ENCODE data around the gene MAPKAPK2. TPM values are rescaled to one million over a fixed set of nuclear protein-coding genes. Genes with fewer than 3 reads are reported as not detected.

MAPKAPK2 gene
- total RNA-seq, 2 donors from 2014 or later, result 27.1 to 67.0 TPM

DNA sequence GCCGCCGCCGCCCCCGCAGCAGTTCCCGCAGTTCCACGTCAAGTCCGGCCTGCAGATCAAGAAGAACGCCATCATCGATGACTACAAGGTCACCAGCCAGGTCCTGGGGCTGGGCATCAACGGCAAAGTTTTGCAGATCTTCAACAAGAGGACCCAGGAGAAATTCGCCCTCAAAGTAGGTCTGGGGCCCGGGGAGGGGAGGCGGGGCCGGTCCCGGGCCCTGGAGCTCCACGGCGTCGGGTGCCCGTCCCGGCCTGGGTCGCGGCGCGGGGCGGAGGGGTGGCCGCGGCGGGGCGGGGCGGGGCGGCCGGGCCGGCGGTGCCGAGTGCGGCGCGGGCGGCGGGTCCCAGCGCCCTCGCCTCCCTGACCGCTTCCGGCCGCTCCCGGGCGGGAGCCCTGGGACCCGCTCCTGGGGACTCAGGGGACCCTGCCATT, 646 bp downstream of the MAPKAPK2 start:
- Histone ChIP-seq H3K27ac (peak overlapping the region; percentile 92), H3K4me3 (peak overlapping the region; percentile 66 to 87), H3K27me3 (replicated peaks; ENCODE audit: insufficient read depth) (no peaks in the 10 kb centered on the region), H3K36me3 (no peaks in the 10 kb centered on the region), H3K9me3 (no peaks in the 10 kb centered on the region), H3K4me1 (replicated peaks) (no peaks in the 10 kb centered on the region)
- intact Hi-C loops (cut with DNase I), result loop anchor here (5.0 kb wide), 1 partner anchor 37 kb away; no protein-coding TSS in a partner anchor
- no peak for DNase-seq (ENCODE audit: low spot score)
- WGBS, result under 1% methylated on average over 21 of the region's 48 CpGs
- TF ChIP-seq, protein P1, sequence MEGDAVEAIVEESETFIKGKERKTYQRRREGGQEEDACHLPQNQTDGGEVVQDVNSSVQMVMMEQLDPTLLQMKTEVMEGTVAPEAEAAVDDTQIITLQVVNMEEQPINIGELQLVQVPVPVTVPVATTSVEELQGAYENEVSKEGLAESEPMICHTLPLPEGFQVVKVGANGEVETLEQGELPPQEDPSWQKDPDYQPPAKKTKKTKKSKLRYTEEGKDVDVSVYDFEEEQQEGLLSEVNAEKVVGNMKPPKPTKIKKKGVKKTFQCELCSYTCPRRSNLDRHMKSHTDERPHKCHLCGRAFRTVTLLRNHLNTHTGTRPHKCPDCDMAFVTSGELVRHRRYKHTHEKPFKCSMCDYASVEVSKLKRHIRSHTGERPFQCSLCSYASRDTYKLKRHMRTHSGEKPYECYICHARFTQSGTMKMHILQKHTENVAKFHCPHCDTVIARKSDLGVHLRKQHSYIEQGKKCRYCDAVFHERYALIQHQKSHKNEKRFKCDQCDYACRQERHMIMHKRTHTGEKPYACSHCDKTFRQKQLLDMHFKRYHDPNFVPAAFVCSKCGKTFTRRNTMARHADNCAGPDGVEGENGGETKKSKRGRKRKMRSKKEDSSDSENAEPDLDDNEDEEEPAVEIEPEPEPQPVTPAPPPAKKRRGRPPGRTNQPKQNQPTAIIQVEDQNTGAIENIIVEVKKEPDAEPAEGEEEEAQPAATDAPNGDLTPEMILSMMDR (IDR thresholded peaks at IDR 0.05), result no peak
- TF ChIP-seq POLR2A (IDR thresholded peaks at IDR 0.05), result no peak
- no peak for TF ChIP-seq POLR2AphosphoS5 (IDR thresholded peaks at IDR 0.05)

DNA sequence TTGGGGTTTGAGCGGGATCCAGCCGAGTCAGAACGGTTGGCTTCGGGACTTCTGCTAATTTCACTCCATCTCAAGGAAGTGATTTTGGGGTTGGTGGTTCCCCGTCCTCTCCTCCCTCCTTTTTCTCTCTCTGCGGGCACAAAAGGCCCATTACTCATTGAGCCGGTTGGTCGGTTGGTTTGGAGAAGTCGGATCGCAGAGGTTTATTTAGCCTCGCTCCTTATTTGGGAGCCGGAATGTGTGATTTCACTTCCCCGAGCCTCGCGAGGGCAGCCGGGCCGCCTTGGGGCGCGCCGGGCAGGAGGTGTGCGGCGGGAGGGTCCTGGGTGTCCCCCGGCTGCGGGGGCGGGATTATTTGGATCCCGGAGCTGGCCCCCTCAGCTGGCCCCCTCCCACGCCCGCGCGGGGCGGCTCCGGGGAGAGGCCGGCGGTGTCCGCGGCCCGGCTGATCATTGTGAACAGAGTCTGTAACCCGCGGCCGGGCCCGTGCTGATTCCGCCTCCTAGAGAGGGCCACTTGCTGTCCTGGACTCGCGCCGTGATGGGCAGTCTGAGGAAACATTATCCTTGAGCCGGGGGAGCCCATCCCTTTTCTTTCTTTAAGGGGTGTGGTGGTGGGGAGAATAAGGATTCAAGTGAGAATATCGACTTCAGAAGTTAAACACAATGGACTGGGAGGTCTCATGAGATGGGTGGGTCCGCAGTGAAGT, 1.2 kb downstream of the MAPKAPK2 start:
- Histone ChIP-seq H3K27ac (peak overlapping the region; percentile 92), H3K36me3 (no peaks in the 10 kb centered on the region), H3K27me3 (replicated peaks; ENCODE audit: insufficient read depth) (no peaks in the 10 kb centered on the region), H3K4me1 (replicated peaks) (no peaks in the 10 kb centered on the region), H3K4me3 (peak overlapping the region; percentile 66 to 87), H3K9me3 (no peaks in the 10 kb centered on the region)
- TF ChIP-seq, protein P1 (IDR thresholded peaks at IDR 0.05), result no peak
- TF ChIP-seq POLR2A (IDR thresholded peaks at IDR 0.05), result peak; percentile 73
- TF ChIP-seq POLR2AphosphoS5 (IDR thresholded peaks at IDR 0.05), result peak; percentile 64
- DNase-seq (ENCODE audit: low spot score), result peak; percentile 64
- intact Hi-C loops (cut with DNase I), result loop anchor here (5.0 kb wide), 1 partner anchor 36 kb away; no protein-coding TSS in a partner anchor
- WGBS, result under 1% methylated on average over 44 of the region's 48 CpGs

GRCh38 chr1:206686478-206687249, 2.0 kb downstream of the MAPKAPK2 start:
- DNase-seq (ENCODE audit: low spot score), result no peak
- no peaks in the 10 kb centered on the region for H3K36me3 ChIP-seq
- peak overlapping the region; percentile 92 for H3K27ac ChIP-seq
- H3K4me1 ChIP-seq (replicated peaks), result no peaks in the 10 kb centered on the region
- no peak for TF ChIP-seq POLR2A (IDR thresholded peaks at IDR 0.05)
- TF ChIP-seq, protein P1 (IDR thresholded peaks at IDR 0.05), result no peak
- no peak for TF ChIP-seq POLR2AphosphoS5 (IDR thresholded peaks at IDR 0.05)
- no peaks in the 10 kb centered on the region for H3K27me3 ChIP-seq (replicated peaks; ENCODE audit: insufficient read depth)
- WGBS, result 10% methylated on average over 8 of the region's 8 CpGs
- H3K9me3 ChIP-seq, result no peaks in the 10 kb centered on the region
- intact Hi-C loops (cut with DNase I), result loop anchor here (5.0 kb wide), 1 partner anchor 36 kb away; no protein-coding TSS in a partner anchor
- peak overlapping the region; percentile 66 to 87 for H3K4me3 ChIP-seq

DNA sequence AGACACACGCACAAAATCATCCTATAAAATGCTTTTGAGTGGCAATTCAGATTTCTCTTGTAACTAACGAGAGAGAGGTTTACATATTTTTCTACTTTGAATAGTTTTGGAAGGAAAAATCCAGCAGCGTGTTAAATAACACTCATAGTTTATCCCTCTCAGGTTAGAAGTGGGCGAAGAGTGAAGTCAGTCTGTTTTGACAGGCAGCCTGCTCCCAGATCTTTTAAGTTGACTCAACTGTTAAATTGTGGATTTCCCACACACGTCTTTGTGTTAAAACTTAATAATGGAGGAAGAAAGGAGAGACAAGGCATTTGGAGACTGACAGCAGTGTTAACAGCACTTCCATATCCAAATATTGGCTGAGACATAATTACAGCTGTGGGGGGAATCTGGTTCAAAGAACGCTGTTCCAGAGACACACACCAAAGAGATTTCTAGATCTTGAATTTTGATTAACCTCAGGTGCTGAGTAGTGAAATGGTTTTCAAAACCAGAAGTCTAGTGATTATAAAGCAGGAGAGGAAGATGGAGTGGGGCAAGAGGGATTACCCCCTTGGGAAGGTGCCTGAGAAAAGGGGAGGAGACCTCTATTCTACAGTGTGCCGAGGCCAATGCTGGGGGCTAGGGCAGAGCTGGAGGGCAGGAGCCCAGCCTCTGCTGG, 2.7 kb downstream of the MAPKAPK2 start:
- intact Hi-C loops (cut with DNase I), result loop anchor here (5.0 kb wide), 1 partner anchor 35 kb away; no protein-coding TSS in a partner anchor
- no peaks in the 10 kb centered on the region for H3K27me3 ChIP-seq (replicated peaks; ENCODE audit: insufficient read depth)
- H3K27ac ChIP-seq, result no peak overlapping the region
- H3K4me3 ChIP-seq, result no peak overlapping the region
- H3K36me3 ChIP-seq, result no peaks in the 10 kb centered on the region
- TF ChIP-seq, protein P1 (IDR thresholded peaks at IDR 0.05), result no peak
- TF ChIP-seq POLR2AphosphoS5 (IDR thresholded peaks at IDR 0.05) (no peak), POLR2A (IDR thresholded peaks at IDR 0.05) (no peak)
- no peaks in the 10 kb centered on the region for H3K9me3 ChIP-seq
- WGBS, result 38% methylated on average over 7 of the region's 7 CpGs
- no peak for DNase-seq (ENCODE audit: low spot score)
- no peaks in the 10 kb centered on the region for H3K4me1 ChIP-seq (replicated peaks)
